CD4-positive, alpha-beta T cell treated with Interleukin-2 at 100 ng/mL for 4 hours (primary cell): ENCODE data around the gene NDUFA7.
"Not testable (repeated sequence)": the region's sequence is repeated elsewhere in the genome, so short reads cannot be mapped to it uniquely, and the experiment has no call there.

ENCODE experiments used
- DNase-seq: peaks from one replicate; pipeline ENCODE4 v3.0.0-alpha.2; 2020; ENCODE audit warnings: low spot score

Gene NDUFA7

DNA sequence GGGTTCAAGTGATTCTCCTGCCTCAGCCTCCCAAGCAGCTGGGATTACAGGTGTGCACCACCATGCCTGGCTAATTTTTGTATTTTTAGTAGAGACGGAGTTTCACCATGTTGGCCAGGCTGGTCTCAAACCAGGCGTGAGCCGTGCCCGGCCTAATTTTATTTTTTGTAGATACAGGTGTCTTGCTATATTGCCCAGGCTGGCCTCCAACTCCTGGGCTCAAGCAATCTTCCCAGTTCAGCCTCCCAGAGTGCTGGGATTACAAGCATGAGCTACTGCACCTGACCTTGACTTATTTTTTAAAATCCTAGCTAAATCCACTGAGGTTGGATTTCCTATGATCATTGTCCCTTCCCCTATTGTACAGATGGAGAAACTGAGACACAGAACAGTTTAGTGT lies 20.3 kb upstream of the NDUFA7 start:
- not testable (repeated sequence) for DNase-seq

GRCh38 chr19:8340341-8341096 lies 19.3 kb upstream of the NDUFA7 start:
- DNase-seq = no peak

- DNase-seq = no peak
These were observed 17.7 kb upstream of the NDUFA7 start for GRCh38 chr19:8338835-8339234.

DNA sequence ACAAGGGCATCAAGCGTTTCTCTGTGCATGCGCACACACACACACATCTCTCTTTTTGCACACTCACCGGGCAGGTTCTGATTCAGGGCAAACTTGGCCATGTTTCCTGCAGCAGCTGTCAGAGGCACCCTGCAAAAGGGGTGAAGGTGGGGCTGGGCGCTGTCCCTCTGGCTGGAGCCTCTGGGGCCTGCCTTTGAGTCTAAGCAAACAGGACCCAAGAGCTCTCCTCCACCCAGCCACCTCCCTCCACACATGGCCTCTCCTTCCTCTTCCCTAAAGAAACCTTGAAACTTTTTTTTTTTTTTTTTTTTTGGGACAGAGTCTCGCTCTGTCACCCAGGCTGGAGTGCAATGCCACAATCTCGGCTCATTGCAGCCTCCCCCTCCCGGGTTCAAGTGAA lies 16.6 kb upstream of the NDUFA7 start:
- DNase-seq = no peak

GRCh38 chr19:8336660-8337059 lies 15.5 kb upstream of the NDUFA7 start:
- DNase-seq = no peak

- DNase-seq = no peak
These were observed 14.9 kb upstream of the NDUFA7 start for GRCh38 chr19:8336072-8336569.

- no peak for DNase-seq
These were observed 14.3 kb upstream of the NDUFA7 start for GRCh38 chr19:8335343-8336071.

DNA sequence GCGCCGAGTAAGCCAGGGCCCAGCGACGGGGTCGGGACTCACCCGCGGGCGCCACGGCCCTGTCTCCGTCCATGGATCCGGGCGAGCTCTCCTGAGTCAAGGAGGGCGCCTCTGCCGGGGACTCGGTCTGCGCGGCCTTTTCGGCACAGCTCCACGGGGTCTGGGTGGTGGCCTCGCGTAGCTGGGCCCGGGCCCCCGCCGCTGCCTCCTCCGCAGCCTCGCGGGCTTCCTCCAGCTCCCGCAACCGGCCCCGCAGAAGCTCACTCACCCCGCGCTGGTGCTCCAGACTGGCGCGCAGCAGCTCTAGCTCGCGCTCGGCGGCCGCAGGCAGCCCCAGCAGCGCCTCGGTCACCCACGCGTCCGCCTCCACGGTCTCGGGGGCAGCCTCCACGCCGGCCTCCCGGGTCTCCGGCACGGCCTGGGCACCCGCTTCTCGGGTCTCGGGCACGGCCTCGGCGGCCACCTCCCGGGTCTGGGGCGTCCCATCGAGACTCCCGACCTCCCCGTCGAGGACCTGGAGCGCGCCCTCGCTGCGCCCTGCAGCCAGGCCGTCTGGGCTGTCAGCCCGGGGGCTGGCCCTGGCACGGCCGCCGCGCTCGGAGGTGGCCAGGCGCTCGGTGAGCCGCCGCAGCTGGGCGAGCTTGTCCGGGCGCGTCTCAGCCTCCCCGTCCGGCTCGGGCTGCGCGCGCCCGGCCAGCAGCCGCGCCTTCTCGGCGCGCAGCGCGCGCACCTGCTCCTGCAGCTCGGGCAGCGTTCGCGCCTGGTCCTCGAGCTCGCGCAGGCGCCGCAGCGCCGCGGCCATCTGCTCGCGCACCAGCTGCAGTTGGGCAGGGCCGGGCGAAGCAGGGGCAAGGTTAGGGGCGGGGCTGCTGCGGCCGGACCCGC lies 13.5 kb upstream of the NDUFA7 start:
- DNase-seq = no peak

- no peak for DNase-seq
These were observed 12.7 kb upstream of the NDUFA7 start for GRCh38 chr19:8333767-8334457.

DNA sequence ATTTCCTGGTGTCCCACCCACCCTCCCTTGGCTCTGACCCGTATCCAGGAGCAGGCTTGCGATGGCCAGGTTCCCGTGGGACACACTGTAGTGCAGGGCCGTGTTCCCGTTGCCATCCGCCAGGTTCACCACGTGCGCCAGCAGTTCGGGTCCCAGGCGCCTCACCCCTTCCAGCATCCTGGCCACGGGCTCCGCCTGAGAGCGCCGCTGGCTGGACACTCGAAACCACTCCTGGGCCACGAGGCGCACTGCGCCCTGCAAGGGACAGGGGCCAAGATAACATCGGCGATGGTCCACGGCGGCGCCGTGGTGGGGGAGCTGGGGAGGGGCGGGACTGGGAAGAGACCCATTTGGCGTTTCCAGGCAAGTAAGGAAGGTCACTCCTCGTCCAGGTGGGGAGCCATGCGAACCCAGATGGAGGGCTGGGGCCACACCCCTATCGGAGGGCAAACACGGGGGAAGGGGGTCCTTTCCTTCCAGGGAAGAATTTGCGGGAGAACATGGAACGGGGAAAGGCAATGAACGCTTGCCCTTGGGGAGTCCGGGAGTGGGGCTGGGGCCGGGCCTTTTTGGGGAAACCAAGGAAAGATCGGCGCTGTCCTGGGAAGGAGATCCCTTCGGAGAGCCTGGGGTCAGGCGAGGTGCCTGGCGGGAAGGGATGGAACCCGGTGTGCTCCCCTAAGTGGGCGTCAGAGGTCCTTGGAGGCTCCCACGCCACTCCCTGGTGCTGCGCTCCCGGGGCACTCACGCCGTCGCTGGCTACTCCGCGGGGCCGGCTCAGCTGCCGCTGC lies 12.0 kb upstream of the NDUFA7 start:
- DNase-seq = no peak

- DNase-seq = no peak
These were observed 10.2 kb upstream of the NDUFA7 start for GRCh38 chr19:8331263-8331845.

DNA sequence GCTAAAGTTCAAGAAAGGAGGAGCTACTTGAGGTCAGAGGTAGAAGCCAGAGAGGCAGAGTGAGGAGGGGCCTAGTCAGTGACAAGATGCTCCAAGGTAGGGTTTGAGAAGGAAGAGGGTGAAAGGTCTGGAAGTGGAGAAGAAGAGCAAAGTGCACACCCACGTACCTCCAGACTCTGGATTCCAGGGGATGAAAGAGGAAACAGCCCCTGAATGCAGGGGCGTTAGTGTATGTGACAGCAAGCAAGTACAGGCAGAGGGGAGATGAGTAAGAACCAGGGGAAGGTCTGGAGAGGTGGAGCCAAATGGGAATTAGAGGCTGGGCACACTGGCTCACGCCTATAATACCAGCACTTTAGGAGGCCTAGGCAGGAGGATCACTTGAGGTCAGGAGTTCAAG lies 8.8 kb upstream of the NDUFA7 start:
- DNase-seq = no peak

DNA sequence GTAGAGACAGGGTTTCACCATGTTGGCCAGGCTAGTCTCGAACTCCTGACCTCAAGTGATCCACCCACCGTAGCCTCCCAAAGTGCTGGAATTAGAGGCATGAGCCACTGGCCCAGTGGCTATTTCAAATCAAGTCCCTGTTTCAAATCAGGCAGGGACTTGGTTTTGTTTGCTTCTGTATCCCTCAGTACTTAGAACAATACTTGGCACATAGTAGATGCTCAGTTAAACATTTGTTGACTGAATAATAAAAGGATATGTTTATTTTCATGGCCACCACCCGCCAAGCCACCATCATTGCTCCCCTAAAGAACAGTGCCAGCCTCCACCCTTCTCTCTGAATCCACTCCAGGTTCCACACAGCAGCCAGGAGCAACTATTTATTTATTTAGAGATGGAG lies 4.3 kb upstream of the NDUFA7 start:
- DNase-seq = no peak

- no peak for DNase-seq
These were observed 3.2 kb upstream of the NDUFA7 start for GRCh38 chr19:8324186-8325050.

- no peak for DNase-seq
These were observed 2.6 kb upstream of the NDUFA7 start for GRCh38 chr19:8323781-8324185.

DNA sequence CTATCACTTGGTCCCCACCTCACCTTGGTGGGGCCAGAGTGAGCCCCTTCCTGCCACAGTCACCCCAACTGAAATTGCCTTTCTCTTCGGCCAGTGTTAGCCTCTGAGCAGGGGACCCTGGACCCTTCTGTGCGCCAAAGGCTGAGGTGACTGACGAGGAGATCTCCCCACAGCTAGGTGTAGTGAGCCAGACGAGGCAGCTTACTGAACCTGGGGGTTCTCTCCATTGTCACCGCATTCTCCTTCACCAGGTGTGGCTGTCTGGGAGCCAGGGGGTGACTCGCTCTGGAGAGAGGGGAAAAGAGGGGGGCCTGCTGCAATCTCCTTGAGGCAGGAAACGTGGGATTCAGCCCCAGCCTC lies 1.4 kb upstream of the NDUFA7 start:
- DNase-seq = no peak

- DNase-seq = no peak
These were observed 937 bp upstream of the NDUFA7 start for GRCh38 chr19:8321986-8322637.

DNA sequence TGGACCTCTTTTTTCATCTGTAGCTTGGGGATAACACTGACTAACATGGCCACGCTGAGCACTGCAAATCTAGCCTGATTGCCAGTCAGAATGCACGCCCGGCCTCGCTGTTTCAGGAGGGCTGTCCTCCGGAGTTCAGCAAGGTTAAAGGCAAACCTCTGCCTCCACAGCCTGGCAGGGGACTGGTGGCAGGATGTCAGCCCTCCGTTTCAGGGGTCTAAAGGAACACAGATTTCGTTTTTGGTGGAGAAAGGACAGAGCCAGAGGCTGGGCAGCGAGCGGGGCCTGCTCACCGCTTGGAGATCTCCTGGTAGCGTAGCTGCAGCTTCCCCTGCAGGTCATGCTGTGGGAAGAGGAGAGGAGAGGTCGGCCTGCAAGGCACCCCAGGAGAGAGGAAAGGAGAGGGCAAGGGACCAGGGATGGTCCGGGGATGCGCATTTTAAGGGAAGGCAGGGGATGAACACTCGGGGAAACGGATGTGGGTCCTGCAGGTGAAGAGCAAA lies 560 bp downstream of the NDUFA7 start:
- DNase-seq = no peak
